ENCODE measurements around the gene SLC2A9.

SLC2A9 gene

GRCh38 chr4:10020871-10021652 lies at the start of gene SLC2A9:
TSS of gene SLC2A9 (minus strand) at chr4:10021497. CDS start at chr4:10021429, 68 bp downstream.
- Histone ChIP-seq H3K4me2 (ENCODE audit: low read length) (peak within 1 kb of the TSS; percentile 77), H3K4me3 (ENCODE audit: low read length) (no peak within 1 kb of the TSS), H3K27me3 (ENCODE audit: low read depth, low read length) (peaks cover 11% of the 10 kb centered on the region; the same call in 1 of the 2 replicates), H3K9me3 (ENCODE audit: insufficient read depth, low read length) (no peaks in the 10 kb centered on the region), H3K36me3 (replicated peaks; ENCODE audit: low read depth, low read length) (no peaks in the 10 kb centered on the region), H3K4me1 (ENCODE audit: low read length) (peaks cover 47% of the 10 kb centered on the region), H4K20me1 (ENCODE audit: insufficient read depth, low read length) (no peaks in the 10 kb centered on the region), H3K79me2 (ENCODE audit: low read length) (no peaks in the 10 kb centered on the region), H3K9ac (ENCODE audit: low read length) (no peak within 1 kb of the TSS), H2AFZ (ENCODE audit: low read depth, low read length) (peak within 1 kb of the TSS; percentile 20), H3K27ac (ENCODE audit: low read length) (no peak within 1 kb of the TSS)
- TF ChIP-seq CTCF (IDR thresholded peaks at IDR 0.05; ENCODE audit: low read depth, low read length) (no peak), EZH2phosphoT487 (IDR thresholded peaks at IDR 0.05; ENCODE audit: low read depth) (no peak)

GRCh38 chr4:10069075-10069642 lies 47.9 kb upstream of the SLC2A9 start:
- H3K27ac ChIP-seq (ENCODE audit: low read length) = no peak overlapping the region
- H3K4me1 ChIP-seq (ENCODE audit: low read length) = no peaks in the 10 kb centered on the region; the same call in 1 of the 2 replicates
- H3K79me2 ChIP-seq (ENCODE audit: low read length) = no peaks in the 10 kb centered on the region
- H3K4me2 ChIP-seq (ENCODE audit: low read length) = no peak overlapping the region
- H3K4me3 ChIP-seq (ENCODE audit: low read length) = no peak overlapping the region
- H2AFZ ChIP-seq (ENCODE audit: low read depth, low read length) = no peak overlapping the region
- peaks cover 32% of the 10 kb centered on the region for H3K36me3 ChIP-seq (replicated peaks; ENCODE audit: low read depth, low read length)
- no peak for TF ChIP-seq CTCF (IDR thresholded peaks at IDR 0.05; ENCODE audit: low read depth, low read length)
- no peak for TF ChIP-seq EZH2phosphoT487 (IDR thresholded peaks at IDR 0.05; ENCODE audit: low read depth)
- H4K20me1 ChIP-seq (ENCODE audit: insufficient read depth, low read length) = no peaks in the 10 kb centered on the region
- H3K9ac ChIP-seq (ENCODE audit: low read length) = no peak overlapping the region
- H3K27me3 ChIP-seq (ENCODE audit: low read depth, low read length) = no peaks in the 10 kb centered on the region
- no peaks in the 10 kb centered on the region for H3K9me3 ChIP-seq (ENCODE audit: insufficient read depth, low read length)

GRCh38 chr4:10066670-10067651 lies 45.7 kb upstream of the SLC2A9 start:
- Histone ChIP-seq H3K27ac (ENCODE audit: low read length) (no peak overlapping the region), H3K9ac (ENCODE audit: low read length) (no peak overlapping the region), H3K4me2 (ENCODE audit: low read length) (no peak overlapping the region), H3K4me3 (ENCODE audit: low read length) (no peak overlapping the region), H3K36me3 (replicated peaks; ENCODE audit: low read depth, low read length) (peaks cover 14% of the 10 kb centered on the region), H4K20me1 (ENCODE audit: insufficient read depth, low read length) (no peaks in the 10 kb centered on the region), H2AFZ (ENCODE audit: low read depth, low read length) (no peak overlapping the region), H3K79me2 (ENCODE audit: low read length) (no peaks in the 10 kb centered on the region), H3K4me1 (ENCODE audit: low read length) (no peaks in the 10 kb centered on the region), H3K9me3 (ENCODE audit: insufficient read depth, low read length) (no peaks in the 10 kb centered on the region), H3K27me3 (ENCODE audit: low read depth, low read length) (no peaks in the 10 kb centered on the region)
- TF ChIP-seq EZH2phosphoT487 (IDR thresholded peaks at IDR 0.05; ENCODE audit: low read depth) (no peak), CTCF (IDR thresholded peaks at IDR 0.05; ENCODE audit: low read depth, low read length) (no peak)

Measured in OCI-LY3 (cell line).